NT2/D1 (cell line): Measurements from ENCODE around the gene DROSHA.

Experiments used
- SUZ12 ChIP-seq: IDR thresholded peaks from 2 replicates; pipeline ENCODE4 v1.6.1; 2011; ENCODE audit not compliant: insufficient read length, insufficient read depth; ENCODE audit errors: extremely low read depth
- YY1 ChIP-seq: IDR thresholded peaks from 2 replicates; pipeline ENCODE4 v1.6.1; 2011; ENCODE audit not compliant: insufficient read length, insufficient read depth
- ZNF274 ChIP-seq: IDR thresholded peaks from 2 replicates; pipeline ENCODE4 v1.6.1; 2011; ENCODE audit warnings: mild to moderate bottlenecking, low read depth, low read length

- no peak for TF ChIP-seq ZNF274
- TF ChIP-seq SUZ12: no peak
- no peak for TF ChIP-seq YY1
These were observed 66.6 kb downstream of the DROSHA start for GRCh38 chr5:31465291-31465690.
